HG03565 (cell line): Measurements from ENCODE around the gene HERC3.
A peak's percentile ranks its signal among the peaks of the same experiment; 100 is the strongest.

Experiments used
- ATAC-seq: cut with Tn5 transposase; IDR thresholded peaks from one replicate; pipeline ENCODE4 v1.9.1; 2021; ENCODE audit warnings: mild to moderate bottlenecking, moderate library complexity; ENCODE audit not compliant: unreplicated experiment

HERC3 gene

GRCh38 chr4:88713782-88714181, 121.5 kb downstream of the HERC3 start:
- no peak for ATAC-seq

DNA sequence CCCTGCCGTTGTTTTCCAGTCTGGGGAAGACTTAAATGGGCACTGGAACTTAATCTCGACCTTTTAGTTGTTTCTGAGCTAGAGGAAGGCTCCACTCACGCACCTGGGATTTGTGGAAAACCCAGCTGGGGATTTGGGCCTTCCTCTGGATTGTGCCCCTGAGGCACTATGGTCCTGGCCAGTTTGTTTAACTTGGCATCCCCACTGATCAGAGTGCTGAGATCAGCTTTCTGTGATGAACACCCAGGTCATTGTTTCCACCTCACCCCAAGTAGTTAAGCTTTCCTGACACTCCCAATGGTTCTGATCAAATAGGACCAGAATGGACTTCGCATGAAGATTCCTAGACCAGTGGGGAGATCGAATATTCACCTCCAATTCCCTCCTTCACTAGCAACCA, 125.8 kb downstream of the HERC3 start:
- ATAC-seq, result no peak

- no peak for ATAC-seq
Observed at GRCh38 chr4:88719381-88719780, 127.1 kb downstream of the HERC3 start.

DNA sequence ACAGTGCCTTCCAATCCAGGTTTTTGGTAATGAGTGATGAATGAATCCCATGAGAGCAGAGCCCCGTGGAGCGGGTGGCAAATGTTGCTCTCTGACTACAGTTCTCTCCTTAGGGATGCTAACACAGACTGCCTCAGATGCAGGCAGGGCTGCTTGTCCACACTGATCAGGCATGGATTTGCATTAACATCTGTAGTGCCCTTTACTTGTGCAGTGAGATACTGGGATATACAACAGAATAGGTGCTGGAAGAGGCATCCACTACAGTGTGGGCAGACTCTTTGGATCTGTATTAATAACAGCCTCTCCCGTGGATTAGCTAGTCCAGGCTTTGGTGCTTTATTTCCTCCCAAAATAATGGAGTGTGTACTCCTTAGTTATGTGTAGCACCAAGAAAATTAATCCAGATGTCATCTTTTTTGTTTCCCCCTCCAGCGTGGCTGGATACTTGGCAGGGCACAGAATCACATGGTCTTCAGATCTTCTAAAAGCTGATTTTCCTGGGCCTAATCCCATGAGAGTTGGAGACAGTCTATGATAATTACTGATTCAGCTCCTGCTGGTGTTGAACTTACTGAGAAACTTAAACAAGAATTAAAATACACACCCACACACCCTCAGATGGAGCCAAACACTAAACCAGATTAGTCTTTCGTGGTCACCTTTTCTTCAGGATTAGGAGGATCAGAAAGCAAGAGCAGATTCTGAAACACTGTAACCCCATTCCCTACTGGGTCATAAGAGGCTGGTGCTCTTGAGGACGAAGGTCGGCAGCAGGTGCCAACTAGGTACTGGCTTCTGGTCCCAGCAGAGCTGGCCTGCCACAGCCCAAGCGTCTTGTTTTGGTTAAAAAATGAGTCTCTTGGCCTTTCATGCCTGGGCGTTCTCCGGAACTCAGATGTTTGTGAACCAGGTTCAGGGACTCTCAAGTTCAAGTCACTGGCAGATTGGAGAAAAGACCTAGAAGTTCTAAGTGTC, 128.5 kb downstream of the HERC3 start:
- ATAC-seq, result no peak

- no peak for ATAC-seq
Observed at GRCh38 chr4:88722276-88722780, 130.0 kb downstream of the HERC3 start.

DNA sequence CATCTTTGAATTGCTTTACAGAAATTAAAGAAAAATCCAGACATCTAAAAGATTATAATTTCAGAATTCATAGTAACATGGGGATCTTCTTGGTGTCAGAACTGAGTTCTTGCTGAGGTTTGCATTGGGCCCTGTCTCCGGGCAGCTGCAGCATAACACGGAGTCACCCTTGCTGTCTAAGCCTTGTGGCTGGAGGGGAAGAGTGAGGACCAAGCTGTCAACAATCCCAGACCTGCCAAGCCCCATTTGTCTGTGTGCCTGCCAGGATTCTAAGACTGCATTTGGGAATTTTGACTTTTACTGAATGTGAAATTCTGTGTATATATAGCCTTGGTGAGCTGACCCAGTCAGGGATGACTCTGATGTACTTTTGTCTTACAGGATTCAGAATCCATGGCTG, 130.5 kb downstream of the HERC3 start:
- no peak for ATAC-seq

GRCh38 chr4:88724406-88724805, 132.1 kb downstream of the HERC3 start:
- ATAC-seq, result no peak

GRCh38 chr4:88725143-88725542, 132.9 kb downstream of the HERC3 start:
- no peak for ATAC-seq

DNA sequence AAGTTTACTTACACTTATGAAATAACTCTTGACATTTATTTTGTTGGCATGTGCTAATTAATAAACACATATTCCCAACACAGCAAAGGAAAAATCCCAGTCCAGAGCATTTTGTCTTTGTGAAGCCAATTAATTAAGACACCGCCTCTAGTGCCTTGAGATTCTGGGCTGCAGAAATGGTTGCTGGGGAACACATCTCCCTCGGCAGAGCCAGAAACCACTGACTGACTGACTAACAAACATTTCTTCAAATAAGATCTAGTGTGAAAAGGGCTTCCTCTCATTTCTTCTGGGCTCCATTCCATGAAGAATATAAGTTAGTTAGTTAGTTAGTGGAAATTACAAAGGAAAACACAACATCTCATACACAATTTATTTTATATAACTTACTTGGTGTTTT, 133.7 kb downstream of the HERC3 start:
- no peak for ATAC-seq

DNA sequence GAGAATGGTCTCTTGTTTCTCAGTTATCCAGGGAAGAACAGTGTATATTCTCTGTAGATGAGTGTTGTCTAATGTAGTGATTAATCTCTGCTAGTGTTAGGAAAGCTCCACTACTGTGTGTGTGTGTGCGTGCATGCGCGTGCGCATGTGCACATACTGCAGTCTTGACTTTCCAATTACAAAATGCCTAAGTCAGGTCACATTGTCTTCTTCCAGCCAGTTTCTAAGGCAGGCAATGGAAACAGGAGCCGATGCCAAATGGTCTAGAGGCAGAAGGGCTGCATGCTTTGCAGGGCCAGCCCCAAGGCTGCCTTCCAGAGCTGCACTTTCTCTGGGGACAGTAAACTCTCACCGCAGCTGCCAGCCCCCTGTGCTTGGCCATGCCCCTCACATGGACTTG, 135.9 kb downstream of the HERC3 start:
- ATAC-seq, result no peak

- ATAC-seq, result no peak
Observed at GRCh38 chr4:88729146-88729760, 137.0 kb downstream of the HERC3 start.

GRCh38 chr4:88730811-88731210, 138.5 kb downstream of the HERC3 start:
- ATAC-seq, result no peak

DNA sequence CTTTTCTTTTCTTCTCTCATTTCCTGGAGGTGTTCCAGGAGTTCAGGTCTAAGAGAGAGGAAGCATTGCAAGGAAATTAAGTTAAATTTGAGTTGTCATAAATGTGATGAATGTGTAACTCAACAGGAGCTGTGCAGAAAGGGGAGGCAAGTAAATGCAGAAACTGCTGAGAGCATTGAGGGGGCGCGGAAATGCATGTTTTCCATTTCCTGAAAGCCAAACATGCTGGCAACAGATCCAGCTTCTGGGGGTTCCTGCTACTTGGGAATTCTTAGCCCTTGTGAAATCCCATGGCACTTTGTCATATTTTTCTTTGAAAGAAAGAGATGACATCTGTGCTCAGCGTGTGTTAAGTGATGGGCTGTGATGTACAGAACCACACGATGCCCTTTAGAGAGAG, 139.1 kb downstream of the HERC3 start:
- ATAC-seq, result no peak

DNA sequence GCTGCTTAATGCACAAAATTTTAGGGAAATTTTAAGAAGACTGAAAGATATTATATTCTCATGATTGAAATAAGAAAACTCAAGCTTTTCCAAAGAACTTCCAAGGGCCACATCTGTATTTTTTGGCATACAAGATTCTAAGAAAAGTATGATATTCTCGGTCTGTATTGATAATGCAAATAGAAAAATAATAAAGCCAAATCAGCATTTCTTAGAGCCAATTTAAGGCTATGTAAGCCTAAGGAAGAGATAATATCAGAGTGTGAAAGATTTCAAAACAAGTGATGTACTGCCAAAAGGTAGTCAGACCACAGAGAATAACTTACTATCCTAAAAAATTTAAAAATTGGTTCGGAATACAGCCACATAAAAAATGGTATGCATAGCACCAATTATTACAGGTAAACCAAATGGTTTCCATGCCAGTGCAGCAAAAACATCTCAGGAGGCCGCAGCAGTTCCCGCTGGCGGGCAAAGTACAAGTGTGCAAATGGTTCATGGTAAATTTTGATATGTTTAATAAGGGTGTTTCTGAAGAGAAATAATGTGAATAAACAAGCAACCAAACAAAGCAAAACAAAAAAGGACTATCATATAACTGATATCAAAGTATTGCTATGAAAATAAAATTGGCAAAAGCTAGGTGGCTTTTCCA, 140.6 kb downstream of the HERC3 start:
- ATAC-seq, result no peak

- no peak for ATAC-seq
Observed at GRCh38 chr4:88734403-88734949, 142.2 kb downstream of the HERC3 start.

GRCh38 chr4:88735564-88735963, 143.3 kb downstream of the HERC3 start:
- no peak for ATAC-seq

DNA sequence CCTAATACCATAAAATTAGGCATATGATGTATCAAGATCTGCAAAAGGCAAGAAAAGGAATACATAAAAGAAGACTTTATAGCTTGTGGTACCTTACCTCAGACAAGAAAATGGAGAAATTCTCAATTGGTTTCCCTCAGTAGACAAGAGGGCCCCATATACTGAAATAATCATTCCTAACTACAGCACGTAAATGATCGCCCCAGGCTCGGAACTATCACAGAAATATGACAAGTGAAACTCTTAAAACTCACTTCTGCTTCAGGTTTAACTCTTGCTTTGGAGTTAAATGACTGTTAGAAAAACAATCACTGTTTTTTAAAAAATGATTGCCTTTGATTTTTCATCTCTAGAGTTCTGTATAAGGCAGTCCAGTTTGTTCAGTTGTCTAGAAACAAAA, 144.0 kb downstream of the HERC3 start:
- ATAC-seq, result no peak

- ATAC-seq, result peak; percentile 63
Observed at GRCh38 chr4:88737307-88737941, 145.1 kb downstream of the HERC3 start.

DNA sequence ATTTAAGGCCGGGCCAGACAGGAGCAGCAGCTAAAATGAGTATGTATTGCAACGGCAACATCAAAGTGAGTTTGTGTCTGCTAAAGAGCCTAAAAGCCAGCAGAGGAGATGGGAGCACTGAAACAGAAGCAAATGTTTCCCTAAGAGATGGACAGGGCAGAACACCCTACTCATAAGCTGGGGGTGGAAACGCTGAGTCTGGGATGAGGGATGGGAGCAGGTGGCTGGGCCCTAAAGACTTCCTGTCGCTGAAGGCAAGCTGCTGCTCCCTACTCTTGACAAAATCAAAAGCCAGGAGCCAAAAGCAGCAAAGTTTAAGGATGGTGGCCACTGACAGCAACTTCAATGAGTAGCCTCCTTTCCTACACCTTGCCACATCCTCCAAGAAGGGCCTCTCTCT, 145.9 kb downstream of the HERC3 start:
- no peak for ATAC-seq

- no peak for ATAC-seq
Observed at GRCh38 chr4:88742561-88742960, 150.3 kb downstream of the HERC3 start.

DNA sequence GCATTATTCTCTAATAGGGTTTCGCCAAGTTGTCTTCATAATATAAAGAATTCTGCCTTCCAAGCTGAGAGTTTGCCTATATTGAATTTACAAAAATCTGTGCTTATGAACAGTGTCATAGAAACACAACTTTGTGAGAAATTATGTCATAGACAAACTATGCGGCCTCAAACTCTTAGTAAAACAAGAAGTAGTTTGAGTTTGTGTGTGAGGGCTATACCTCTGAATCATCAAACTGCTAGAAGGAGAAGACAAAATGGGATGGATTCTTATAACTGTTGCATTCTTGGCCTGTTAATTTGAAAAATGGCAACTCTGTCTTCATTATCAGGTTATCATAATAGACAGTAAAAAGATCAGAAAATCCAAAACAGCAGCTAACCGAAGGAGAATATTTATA, 151.4 kb downstream of the HERC3 start:
- no peak for ATAC-seq
